ENCODE measurements around the gene OTOA. TPM values are rescaled to one million over a fixed set of nuclear protein-coding genes. Genes with fewer than 3 reads are reported as not detected.

Gene OTOA
- total RNA-seq: not detected
- 0.07 TPM for polyA plus RNA-seq
- long read RNA-seq, donor 1: 0 reads
- long read RNA-seq, donor 2: 0 reads
- long read RNA-seq, donor 3: 0 reads
- long read RNA-seq, donor 4: 0 reads

DNA sequence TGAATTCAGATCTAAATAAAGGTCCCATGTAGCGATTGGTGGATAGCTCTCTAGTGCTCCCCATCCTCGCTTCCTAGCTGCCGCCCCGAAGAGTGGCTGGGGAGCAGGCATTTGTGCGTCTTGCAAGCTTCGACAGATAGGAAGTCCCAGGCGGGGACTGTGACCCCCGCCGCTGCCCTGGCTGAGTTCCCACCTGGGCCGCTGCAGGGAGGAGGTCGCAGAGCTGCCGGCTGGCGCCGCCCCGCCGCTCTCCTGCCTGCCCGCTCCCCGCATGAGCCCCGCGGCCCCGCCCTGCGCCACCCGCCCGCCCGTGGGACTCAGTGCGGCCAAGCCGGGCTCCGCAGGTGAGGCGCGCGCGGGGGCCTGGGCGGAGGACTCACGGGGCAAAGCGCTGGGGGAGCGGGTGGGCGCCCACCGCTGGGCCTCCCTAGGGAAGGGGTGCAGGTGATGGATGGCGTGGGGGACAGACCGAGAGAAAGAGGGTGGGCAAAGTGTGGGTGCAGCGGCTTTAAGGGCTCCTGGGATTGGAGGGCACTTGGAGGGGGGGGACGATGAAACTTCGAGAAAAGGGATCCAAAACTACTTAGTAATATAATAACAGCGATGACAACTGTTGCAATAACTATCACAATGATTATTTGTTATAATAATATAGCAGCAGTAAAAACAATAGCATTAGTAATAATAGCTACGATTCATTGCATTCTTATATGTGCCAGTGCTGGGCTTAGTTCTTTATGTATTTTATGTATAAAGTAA, at the start of gene OTOA:
TSS of gene OTOA (plus strand) at position 80 of the 759 bp plus-strand sequence. CDS start 14,547 bp downstream, outside the sequence.
- DNase-seq (peak; percentile 17 to 65 (median 57)), ATAC-seq (peak; percentile 38 to 69)
- peak within 1 kb of the TSS; percentile 20 for H3K4me3 ChIP-seq (ENCODE audit: low read length)
- no peaks in the 10 kb centered on the region for H3K9me3 ChIP-seq (ENCODE audit: control insufficient read depth, low read length)
- no peaks in the 10 kb centered on the region for H3K4me1 ChIP-seq (ENCODE audit: control insufficient read depth, insufficient read depth, low read length)
- WGBS: 10% methylated on average over 45 of the region's 45 CpGs
- H3K27me3 ChIP-seq (ENCODE audit: control insufficient read depth, insufficient read depth): no peaks in the 10 kb centered on the region
- no peak within 1 kb of the TSS for H3K27ac ChIP-seq (ENCODE audit: low read length)
- intact Hi-C loops (cut with DNase I): no loop called here

DNA sequence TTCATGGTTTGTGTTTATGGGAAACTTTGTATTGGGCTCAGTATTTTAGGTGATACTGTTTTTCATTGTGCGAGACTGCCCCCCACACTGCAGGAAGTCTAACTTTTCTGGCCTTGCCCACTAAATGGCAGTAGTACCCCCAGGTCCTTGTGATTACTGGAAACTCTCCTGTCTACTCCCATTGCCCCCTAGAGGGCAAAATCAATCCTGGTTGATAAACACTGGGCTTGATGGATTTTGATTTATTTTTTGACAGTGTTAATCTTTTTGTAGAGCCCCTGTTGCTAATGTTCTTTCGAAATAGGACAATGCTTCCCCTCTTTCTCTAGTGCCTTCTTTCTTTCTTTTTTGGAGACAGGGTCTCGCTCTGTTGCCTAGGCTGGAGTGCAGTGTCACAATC, 48.9 kb upstream of the OTOA start:
- Histone ChIP-seq H3K4me3 (ENCODE audit: low read length) (no peak overlapping the region), H3K9me3 (ENCODE audit: control insufficient read depth, low read length) (no peaks in the 10 kb centered on the region), H3K4me1 (ENCODE audit: control insufficient read depth, insufficient read depth, low read length) (peaks cover 5% of the 10 kb centered on the region), H3K27me3 (ENCODE audit: control insufficient read depth, insufficient read depth) (no peaks in the 10 kb centered on the region), H3K27ac (ENCODE audit: low read length) (no peak overlapping the region)
- intact Hi-C loops (cut with DNase I): no loop called here
- WGBS: 97% methylated on average over 3 of the region's 3 CpGs
- DNase-seq (no peak), ATAC-seq (no peak)

DNA sequence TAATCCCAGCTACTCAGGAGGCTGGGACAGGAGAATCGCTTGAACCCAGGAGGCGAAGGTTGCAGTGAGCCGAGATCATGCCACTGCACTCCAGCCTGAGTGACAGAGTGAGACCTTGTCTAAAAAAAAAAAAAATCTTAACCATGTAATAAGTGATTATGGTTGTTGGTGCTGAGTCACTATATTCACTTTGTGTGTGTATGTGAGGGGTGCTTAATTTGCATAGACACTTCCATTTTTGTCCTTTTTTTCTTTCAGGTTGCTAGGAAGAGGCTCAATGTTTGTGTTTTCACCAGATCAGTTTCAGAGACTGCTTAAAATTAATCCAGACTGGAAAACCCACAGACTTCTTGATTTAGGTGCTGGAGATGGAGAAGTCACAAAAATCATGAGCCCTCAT, 46.2 kb upstream of the OTOA start:
- intact Hi-C loops (cut with DNase I): no loop called here
- 91% methylated on average over 3 of the region's 3 CpGs for WGBS

DNA sequence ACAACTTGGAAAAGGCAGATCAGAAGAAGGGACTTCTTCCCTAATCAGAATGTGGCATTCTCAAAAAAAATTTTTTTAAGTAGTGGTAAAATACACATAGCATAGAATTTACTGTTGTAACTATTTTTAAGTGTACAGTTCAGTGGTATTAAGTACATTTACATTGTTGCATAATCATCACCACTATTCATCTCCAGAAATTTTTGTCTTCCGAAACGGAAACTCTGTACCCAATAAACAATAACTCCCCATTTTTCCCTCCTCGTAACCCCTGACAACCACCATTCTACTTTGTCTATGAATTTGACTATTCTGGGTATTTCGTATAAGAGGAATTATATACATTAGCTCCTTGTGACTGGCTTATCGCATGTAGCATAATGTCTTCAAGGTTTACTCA, 45.5 kb upstream of the OTOA start:
- WGBS: 94% methylated on average over 5 of the region's 5 CpGs
- Histone ChIP-seq H3K4me1 (ENCODE audit: control insufficient read depth, insufficient read depth, low read length) (peaks cover under 1% of the 10 kb centered on the region), H3K27me3 (ENCODE audit: control insufficient read depth, insufficient read depth) (no peaks in the 10 kb centered on the region), H3K27ac (ENCODE audit: low read length) (no peak overlapping the region), H3K4me3 (ENCODE audit: low read length) (no peak overlapping the region), H3K9me3 (ENCODE audit: control insufficient read depth, low read length) (no peaks in the 10 kb centered on the region)
- intact Hi-C loops (cut with DNase I): no loop called here
- ATAC-seq (no peak), DNase-seq (no peak)

More for the DNA sequence above, 46.2 kb upstream of the OTOA start:
- no peaks in the 10 kb centered on the region for H3K9me3 ChIP-seq (ENCODE audit: control insufficient read depth, low read length)
- H3K4me3 ChIP-seq (ENCODE audit: low read length): no peak overlapping the region
- no peak for DNase-seq
- H3K27ac ChIP-seq (ENCODE audit: low read length): no peak overlapping the region
- peaks cover 2% of the 10 kb centered on the region for H3K4me1 ChIP-seq (ENCODE audit: control insufficient read depth, insufficient read depth, low read length)
- H3K27me3 ChIP-seq (ENCODE audit: control insufficient read depth, insufficient read depth): no peaks in the 10 kb centered on the region
- ATAC-seq: no peak

DNA sequence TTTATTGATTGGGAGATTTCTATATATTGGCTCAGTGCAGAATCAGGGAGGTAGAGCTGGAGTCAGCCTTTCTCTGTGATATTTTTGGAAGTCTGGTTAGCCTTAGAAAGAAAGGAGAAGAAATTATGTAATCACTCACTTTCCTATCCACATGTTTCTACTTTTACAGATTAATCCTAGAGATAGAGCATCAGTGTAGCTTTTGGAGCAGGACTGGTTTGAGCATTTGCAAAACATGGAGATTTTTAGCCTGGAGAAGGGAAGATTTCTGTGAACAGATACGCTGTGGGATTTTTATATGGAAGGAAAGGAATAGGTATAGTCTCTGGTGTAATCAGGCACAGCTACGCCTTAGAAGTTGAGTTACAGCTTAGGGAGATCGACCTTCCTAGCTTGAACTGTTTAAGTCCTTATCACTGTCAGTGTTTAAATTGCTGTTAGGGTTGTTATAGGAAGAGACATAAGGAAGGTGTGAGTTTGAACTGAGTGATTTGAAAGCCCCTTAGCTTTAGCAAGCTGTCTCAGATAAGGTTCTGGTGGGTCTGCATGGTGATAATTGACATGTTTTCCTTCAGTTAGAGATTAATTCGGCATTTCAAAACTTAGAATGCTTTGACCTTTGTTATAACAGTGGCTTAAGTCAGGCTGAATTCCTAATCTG, 43.9 kb upstream of the OTOA start:
- H3K27ac ChIP-seq (ENCODE audit: low read length): no peak overlapping the region
- 77% methylated on average over 4 of the region's 4 CpGs for WGBS
- intact Hi-C loops (cut with DNase I): no loop called here
- ATAC-seq (no peak), DNase-seq (no peak)
- no peaks in the 10 kb centered on the region for H3K27me3 ChIP-seq (ENCODE audit: control insufficient read depth, insufficient read depth)
- H3K4me3 ChIP-seq (ENCODE audit: low read length): no peak overlapping the region
- no peaks in the 10 kb centered on the region for H3K9me3 ChIP-seq (ENCODE audit: control insufficient read depth, low read length)
- H3K4me1 ChIP-seq (ENCODE audit: control insufficient read depth, insufficient read depth, low read length): no peaks in the 10 kb centered on the region

DNA sequence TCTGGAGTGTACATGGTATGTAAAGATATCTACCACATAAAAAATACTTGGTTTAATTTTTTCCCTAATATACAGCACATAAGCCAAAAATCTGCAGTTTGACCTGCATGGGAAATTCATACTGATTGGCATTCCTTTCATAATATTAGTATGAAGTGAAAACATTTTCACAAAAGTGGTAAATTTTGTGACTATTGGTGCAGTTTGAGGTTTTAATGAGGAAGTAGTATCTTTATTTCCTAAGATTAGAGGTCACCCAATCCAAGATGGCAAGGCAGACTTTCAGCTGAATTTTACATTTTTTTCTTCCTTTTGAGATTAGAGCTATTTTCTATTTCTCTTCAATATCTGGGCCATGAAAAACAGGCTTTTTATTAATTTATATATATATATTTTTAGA, 43.2 kb upstream of the OTOA start:
- no peak for ATAC-seq
- Histone ChIP-seq H3K27me3 (ENCODE audit: control insufficient read depth, insufficient read depth) (no peaks in the 10 kb centered on the region), H3K4me1 (ENCODE audit: control insufficient read depth, insufficient read depth, low read length) (no peaks in the 10 kb centered on the region), H3K9me3 (ENCODE audit: control insufficient read depth, low read length) (no peaks in the 10 kb centered on the region), H3K4me3 (ENCODE audit: low read length) (no peak overlapping the region), H3K27ac (ENCODE audit: low read length) (no peak overlapping the region)
- intact Hi-C loops (cut with DNase I): no loop called here
- DNase-seq: no peak

DNA sequence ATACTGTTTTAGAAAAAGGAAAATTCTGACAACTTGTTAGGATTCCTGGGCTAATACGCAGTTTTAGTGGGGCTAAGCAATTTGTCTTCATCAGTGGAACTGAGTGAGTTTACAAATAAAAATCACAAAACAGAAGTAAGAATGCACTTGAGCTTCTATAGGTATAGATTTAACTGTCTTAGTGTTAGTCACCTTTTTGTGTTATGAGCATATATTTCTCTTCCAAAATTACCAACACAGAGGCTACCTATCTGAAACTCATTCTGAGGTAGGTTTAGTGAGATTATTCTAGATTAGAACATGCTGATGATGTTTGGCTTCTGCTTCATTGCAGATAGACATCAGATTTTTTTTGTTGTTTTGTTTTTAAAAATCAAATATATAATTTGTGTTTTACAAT, 41.2 kb upstream of the OTOA start:
- ATAC-seq (no peak), DNase-seq (no peak)
- no peaks in the 10 kb centered on the region for H3K27me3 ChIP-seq (ENCODE audit: control insufficient read depth, insufficient read depth)
- H3K4me3 ChIP-seq (ENCODE audit: low read length): no peak overlapping the region
- no peaks in the 10 kb centered on the region for H3K9me3 ChIP-seq (ENCODE audit: control insufficient read depth, low read length)
- intact Hi-C loops (cut with DNase I): no loop called here
- no peak overlapping the region for H3K27ac ChIP-seq (ENCODE audit: low read length)
- WGBS: 100% methylated on average over 1 of the region's 1 CpG
- H3K4me1 ChIP-seq (ENCODE audit: control insufficient read depth, insufficient read depth, low read length): no peaks in the 10 kb centered on the region

DNA sequence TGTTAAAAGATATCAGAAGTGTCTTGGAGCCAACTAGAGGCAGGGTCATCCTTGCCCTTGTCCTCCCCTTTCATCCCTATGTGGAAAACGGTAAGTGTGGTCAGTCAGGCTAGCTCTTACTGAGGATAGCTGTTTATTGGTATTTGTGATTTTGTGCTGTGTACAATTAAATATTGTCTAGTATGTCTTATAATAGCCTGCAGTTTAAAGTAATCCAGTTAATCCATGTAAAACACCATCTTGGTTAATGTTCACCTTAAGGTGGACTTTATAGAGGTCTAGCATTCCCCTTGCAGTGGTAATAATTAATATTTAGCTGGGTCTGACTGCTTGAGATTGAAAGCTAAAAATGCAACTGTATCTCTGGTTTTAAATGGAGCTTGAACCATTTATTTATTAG, 38.7 kb upstream of the OTOA start:
- no peak for ATAC-seq
- DNase-seq: no peak

DNA sequence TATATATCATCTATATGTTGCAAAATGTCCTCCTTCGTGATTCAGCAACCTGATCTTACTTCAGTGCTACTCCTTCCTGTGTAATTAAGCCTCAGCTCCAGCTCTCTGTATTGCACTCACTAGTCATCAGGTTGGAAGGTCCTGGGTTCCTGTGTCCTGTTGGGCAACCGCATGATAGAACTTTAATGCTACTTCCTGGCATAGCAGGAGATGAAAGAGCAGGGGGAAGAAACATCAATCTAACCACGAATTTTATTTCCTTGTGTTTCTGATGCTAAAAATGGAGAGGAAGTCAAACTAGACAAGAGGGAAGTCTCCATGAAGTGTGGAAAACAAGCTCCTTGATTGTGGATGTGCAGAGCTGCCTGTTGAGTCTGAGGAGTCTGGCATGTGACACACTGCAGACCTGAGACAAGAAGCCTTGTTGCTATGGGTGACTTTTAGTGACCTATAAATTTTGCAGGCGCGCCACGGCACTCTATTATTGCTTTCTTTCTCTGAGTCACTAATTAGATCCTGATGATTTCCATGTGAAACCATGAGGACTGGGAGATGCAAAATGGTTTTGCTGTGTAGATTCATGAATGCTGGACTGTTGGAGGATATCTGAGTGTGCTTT, 37.0 kb upstream of the OTOA start:
- Histone ChIP-seq H3K4me3 (ENCODE audit: low read length) (no peak overlapping the region), H3K27ac (ENCODE audit: low read length) (no peak overlapping the region), H3K27me3 (ENCODE audit: control insufficient read depth, insufficient read depth) (no peaks in the 10 kb centered on the region), H3K4me1 (ENCODE audit: control insufficient read depth, insufficient read depth, low read length) (no peaks in the 10 kb centered on the region), H3K9me3 (ENCODE audit: control insufficient read depth, low read length) (no peaks in the 10 kb centered on the region)
- peak in 1 of 2 donors; percentile 70 for ATAC-seq
- DNase-seq: no peak
- WGBS: 43% methylated on average over 6 of the region's 6 CpGs
- intact Hi-C loops (cut with DNase I): no loop called here

More for the DNA sequence above, 38.7 kb upstream of the OTOA start:
- Histone ChIP-seq H3K27ac (ENCODE audit: low read length) (no peak overlapping the region), H3K4me3 (ENCODE audit: low read length) (no peak overlapping the region), H3K9me3 (ENCODE audit: control insufficient read depth, low read length) (no peaks in the 10 kb centered on the region), H3K27me3 (ENCODE audit: control insufficient read depth, insufficient read depth) (no peaks in the 10 kb centered on the region), H3K4me1 (ENCODE audit: control insufficient read depth, insufficient read depth, low read length) (no peaks in the 10 kb centered on the region)
- intact Hi-C loops (cut with DNase I): no loop called here
- WGBS: 74% methylated on average over 1 of the region's 1 CpG

DNA sequence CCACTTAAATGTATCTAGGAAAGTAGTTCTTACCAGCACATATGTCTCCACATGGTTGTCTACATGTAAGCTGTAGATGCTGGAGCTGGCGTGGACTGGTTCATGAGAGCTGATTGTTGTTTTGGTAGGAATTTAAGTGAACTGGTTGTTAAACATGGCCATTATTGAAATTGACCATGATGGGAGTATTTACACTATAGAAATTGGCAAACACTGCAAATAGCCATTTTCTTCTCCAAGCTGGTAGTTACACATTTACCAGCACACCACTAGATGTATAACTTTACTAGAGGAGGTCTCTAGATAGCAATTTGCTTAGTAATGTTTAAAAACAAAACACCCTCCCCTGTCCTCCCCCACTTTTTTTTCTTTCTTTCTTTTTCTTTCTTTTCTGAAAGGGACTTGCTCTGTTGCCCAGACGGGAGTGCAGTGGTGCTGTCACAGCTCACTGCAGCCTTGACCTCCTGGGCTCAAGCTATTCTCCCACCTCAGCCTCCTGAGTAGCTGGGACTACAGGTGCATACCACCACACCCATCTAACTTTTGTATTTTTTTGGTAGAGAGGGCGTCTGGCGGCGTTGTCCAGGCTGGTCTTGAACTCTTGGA, 35.5 kb upstream of the OTOA start:
- H3K9me3 ChIP-seq (ENCODE audit: control insufficient read depth, low read length): no peaks in the 10 kb centered on the region
- DNase-seq (no peak), ATAC-seq (no peak)
- H3K4me3 ChIP-seq (ENCODE audit: low read length): no peak overlapping the region
- H3K4me1 ChIP-seq (ENCODE audit: control insufficient read depth, insufficient read depth, low read length): no peaks in the 10 kb centered on the region
- H3K27me3 ChIP-seq (ENCODE audit: control insufficient read depth, insufficient read depth): no peaks in the 10 kb centered on the region
- no peak overlapping the region for H3K27ac ChIP-seq (ENCODE audit: low read length)
- intact Hi-C loops (cut with DNase I): no loop called here
- WGBS: 98% methylated on average over 5 of the region's 5 CpGs

DNA sequence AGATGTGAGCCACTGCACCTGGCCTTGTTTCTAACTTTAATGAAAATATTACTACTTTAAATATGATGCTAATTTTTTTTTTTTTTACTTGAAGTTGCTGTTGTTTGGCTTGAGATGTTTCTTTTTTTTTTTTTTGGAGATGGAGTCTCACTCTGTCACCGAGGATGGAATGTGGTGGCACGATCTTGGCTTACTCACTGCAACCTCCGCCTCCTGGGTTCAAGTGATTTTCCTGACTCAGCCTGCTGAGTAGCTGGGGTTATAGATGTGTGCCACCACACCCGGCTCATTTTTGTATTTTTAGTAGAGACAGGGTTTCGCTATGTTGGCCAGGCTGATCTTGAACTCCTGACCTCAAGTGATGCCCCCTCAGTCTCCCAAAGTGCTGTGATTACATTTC, 35.0 kb upstream of the OTOA start:
- Histone ChIP-seq H3K27ac (ENCODE audit: low read length) (no peak overlapping the region), H3K9me3 (ENCODE audit: control insufficient read depth, low read length) (no peaks in the 10 kb centered on the region), H3K4me3 (ENCODE audit: low read length) (no peak overlapping the region), H3K27me3 (ENCODE audit: control insufficient read depth, insufficient read depth) (no peaks in the 10 kb centered on the region), H3K4me1 (ENCODE audit: control insufficient read depth, insufficient read depth, low read length) (no peaks in the 10 kb centered on the region)
- WGBS: 94% methylated on average over 5 of the region's 5 CpGs
- intact Hi-C loops (cut with DNase I): no loop called here
- DNase-seq (no peak), ATAC-seq (no peak)

Data from right cardiac atrium (tissue), 5 donors.